H9 (cell line): ENCODE data around the gene CEP120. TPM values are rescaled to one million over a fixed set of nuclear protein-coding genes. Genes with fewer than 3 reads are reported as not detected.

Source experiments
- DNase-seq: peaks from one replicate; pipeline ENCODE4 v3.0.0-alpha.2; 2017
- H2AFZ ChIP-seq: one replicate; pipeline ENCODE4 v1.6.1; 2013; ENCODE audit warnings: mild to moderate bottlenecking, low read length, control low read depth, moderate library complexity
- H2AK5ac ChIP-seq: 2 replicates; pipeline ENCODE4 v1.6.1; 2013; ENCODE audit warnings: low read length, control low read depth, mixed read lengths; ENCODE audit not compliant: insufficient read length
- H2BK120ac ChIP-seq: one replicate; pipeline ENCODE4 v1.6.1; 2013; ENCODE audit warnings: low read depth, mild to moderate bottlenecking, low read length, control low read depth, inconsistent platforms; ENCODE audit not compliant: poor library complexity, severe bottlenecking
- H2BK12ac ChIP-seq: 2 replicates; pipeline ENCODE4 v1.6.1; 2013; ENCODE audit warnings: low read length, control low read depth, mixed read lengths, low read depth; ENCODE audit not compliant: insufficient read length
- H2BK15ac ChIP-seq: 2 replicates; pipeline ENCODE4 v1.6.1; 2013; ENCODE audit warnings: low read depth, low read length, control low read depth
- H2BK20ac ChIP-seq: one replicate; pipeline ENCODE4 v1.6.1; 2013; ENCODE audit warnings: low read depth, mild to moderate bottlenecking, low read length, control low read depth, inconsistent platforms; ENCODE audit not compliant: poor library complexity, severe bottlenecking
- H2BK5ac ChIP-seq: 2 replicates; pipeline ENCODE4 v1.6.1; 2013; ENCODE audit warnings: low read length, control low read depth, mixed read lengths; ENCODE audit not compliant: insufficient read length
- H3K14ac ChIP-seq: 2 replicates; pipeline ENCODE4 v1.6.1; 2013; ENCODE audit warnings: low read length, control low read depth; ENCODE audit not compliant: insufficient read depth
- H3K18ac ChIP-seq: 2 replicates; pipeline ENCODE4 v1.6.1; 2013; ENCODE audit warnings: low read depth, mild to moderate bottlenecking, mixed read lengths, low read length, control low read depth; ENCODE audit not compliant: insufficient read length
- H3K23ac ChIP-seq: 2 replicates; pipeline ENCODE4 v1.6.1; 2013; ENCODE audit warnings: low read length, control low read depth, mixed read lengths, low read depth; ENCODE audit not compliant: insufficient read length
- H3K23me2 ChIP-seq: 2 replicates; pipeline ENCODE4 v1.6.1; 2013; ENCODE audit warnings: low read depth, mild to moderate bottlenecking, mixed read lengths, low read length, control low read depth; ENCODE audit not compliant: insufficient read length, poor library complexity, severe bottlenecking
- H3K27ac ChIP-seq: 2 replicates; pipeline ENCODE4 v1.5.1; 2013; ENCODE audit warnings: low read length, control low read depth, mixed read lengths, low read depth; ENCODE audit not compliant: insufficient read length
- H3K27me3 ChIP-seq: 2 replicates; pipeline ENCODE4 v1.6.1; 2013; ENCODE audit warnings: low read length, control low read depth, inconsistent platforms; ENCODE audit not compliant: insufficient read depth
- H3K4ac ChIP-seq: 2 replicates; pipeline ENCODE4 v1.6.1; 2013; ENCODE audit warnings: low read depth, mild to moderate bottlenecking, control low read depth, inconsistent platforms, low read length, moderate library complexity
- H3K4me1 ChIP-seq: 2 replicates; pipeline ENCODE4 v1.6.1; 2013; ENCODE audit warnings: low read length, control low read depth, inconsistent platforms; ENCODE audit not compliant: insufficient read depth
- H3K4me2 ChIP-seq: 2 replicates; pipeline ENCODE4 v1.6.1; 2013; ENCODE audit warnings: low read length, control low read depth, mixed read lengths; ENCODE audit not compliant: insufficient read length, insufficient read depth
- H3K56ac ChIP-seq: 2 replicates; pipeline ENCODE4 v1.6.1; 2013; ENCODE audit warnings: low read depth, mild to moderate bottlenecking, mixed read lengths, low read length, control low read depth; ENCODE audit not compliant: insufficient read length
- H3K79me1 ChIP-seq: 2 replicates; pipeline ENCODE4 v1.6.1; 2013; ENCODE audit warnings: low read depth, mild to moderate bottlenecking, moderate library complexity, low read length, control low read depth, inconsistent platforms; ENCODE audit not compliant: insufficient read depth, poor library complexity, severe bottlenecking
- H3K79me2 ChIP-seq: 2 replicates; pipeline ENCODE4 v1.6.1; 2013; ENCODE audit warnings: low read length, control low read depth, inconsistent platforms; ENCODE audit not compliant: insufficient read depth
- H3K9ac ChIP-seq: 2 replicates; pipeline ENCODE4 v1.6.1; 2013; ENCODE audit warnings: low read length, control low read depth, mixed read lengths; ENCODE audit not compliant: insufficient read length; ENCODE audit errors: extremely low read depth
- H3K9me3 ChIP-seq: one replicate; pipeline ENCODE4 v1.6.1; 2013; ENCODE audit warnings: low read depth, low read length, inconsistent platforms; ENCODE audit not compliant: control insufficient read depth
- H3T11ph ChIP-seq: one replicate; pipeline ENCODE4 v1.6.1; 2013; ENCODE audit warnings: mild to moderate bottlenecking, low read length, control low read depth, inconsistent platforms
- H4K20me1 ChIP-seq: one replicate; pipeline ENCODE4 v1.6.1; 2013; ENCODE audit not compliant: control insufficient read depth, insufficient read length, insufficient read depth
- H4K5ac ChIP-seq: 2 replicates; pipeline ENCODE4 v1.6.1; 2013; ENCODE audit warnings: low read depth, mild to moderate bottlenecking, mixed read lengths, low read length, control low read depth; ENCODE audit not compliant: insufficient read length
- H4K8ac ChIP-seq: replicated peaks from 2 replicates; pipeline ENCODE4 v1.6.1; 2013; ENCODE audit warnings: low read length, control low read depth, mixed read lengths, low read depth; ENCODE audit not compliant: insufficient read length
- H4K91ac ChIP-seq: 2 replicates; pipeline ENCODE4 v1.6.1; 2013; ENCODE audit warnings: low read depth, mild to moderate bottlenecking, moderate library complexity, mixed read lengths, low read length, control low read depth; ENCODE audit not compliant: insufficient read length
- H3K27ac Mint-ChIP-seq, 3 experiments: 2 replicates in 2 of 3; 3 replicates in 1 of 3; pipeline ENCODE4 v1.8.0; 2020 to 2021; ENCODE audit warnings: mixed read lengths in 3 of 3, mild to moderate bottlenecking in 1 of 3, moderate library complexity in 1 of 3
- H3K27me3 Mint-ChIP-seq: 2 replicates; pipeline ENCODE4 v1.8.0; 2021; ENCODE audit warnings: low read depth, mild to moderate bottlenecking, moderate library complexity, mixed read lengths
- H3K36me3 Mint-ChIP-seq, 3 experiments: 2 replicates in 2 of 3; 3 replicates in 1 of 3; pipeline ENCODE4 v1.8.0; 2020 to 2021; ENCODE audit warnings: low read depth in 3 of 3, mixed read lengths in 3 of 3; ENCODE audit not compliant: insufficient read depth in 1 of 3
- H3K4me1 Mint-ChIP-seq, 2 experiments: 2 replicates each; pipeline ENCODE4 v1.8.0; 2020; ENCODE audit warnings: mixed read lengths in 2 of 2
- H3K4me3 Mint-ChIP-seq, 2 experiments: 2 replicates in 1 of 2; 3 replicates in 1 of 2; pipeline ENCODE4 v1.8.0; 2020 to 2021; ENCODE audit warnings: mild to moderate bottlenecking in 2 of 2, mixed read lengths in 2 of 2, moderate library complexity in 1 of 2
- H3K9me3 Mint-ChIP-seq, 2 experiments: 2 replicates in 1 of 2; 3 replicates in 1 of 2; pipeline ENCODE4 v1.8.0; 2020; ENCODE audit warnings: mild to moderate bottlenecking in 2 of 2, mixed read lengths in 2 of 2, moderate library complexity in 1 of 2
- WGBS: extraction: QIAGEN DNeasy Blood & Tissue Kit; methylation state at CpG from one replicate; pipeline ENCODE4 v1.1.7; 2013; ENCODE audit warnings: missing lambda C conversion rate, low lambda C conversion rate, mixed read lengths; ENCODE audit not compliant: insufficient read length; ENCODE audit errors: extremely low coverage; 5-methylcytosine and 5-hydroxymethylcytosine counted together
- total RNA-seq: library from RNA; stranded (reverse); gene quantifications from 2 replicates; pipeline ENCODE4 v1.2.1, GENCODE V29; 2021
- TF ChIP-seq, protein P1 (sequence below): fragments of 200-600 bp; sonication (generic); conservative IDR thresholded peaks from 3 replicates; pipeline ENCODE4 v1.8.0; 2021; ENCODE audit warnings: antibody characterized with exemption, mild to moderate bottlenecking

Gene CEP120
- total RNA-seq, 1 experiment from 2014 or later = 22.5 TPM

DNA sequence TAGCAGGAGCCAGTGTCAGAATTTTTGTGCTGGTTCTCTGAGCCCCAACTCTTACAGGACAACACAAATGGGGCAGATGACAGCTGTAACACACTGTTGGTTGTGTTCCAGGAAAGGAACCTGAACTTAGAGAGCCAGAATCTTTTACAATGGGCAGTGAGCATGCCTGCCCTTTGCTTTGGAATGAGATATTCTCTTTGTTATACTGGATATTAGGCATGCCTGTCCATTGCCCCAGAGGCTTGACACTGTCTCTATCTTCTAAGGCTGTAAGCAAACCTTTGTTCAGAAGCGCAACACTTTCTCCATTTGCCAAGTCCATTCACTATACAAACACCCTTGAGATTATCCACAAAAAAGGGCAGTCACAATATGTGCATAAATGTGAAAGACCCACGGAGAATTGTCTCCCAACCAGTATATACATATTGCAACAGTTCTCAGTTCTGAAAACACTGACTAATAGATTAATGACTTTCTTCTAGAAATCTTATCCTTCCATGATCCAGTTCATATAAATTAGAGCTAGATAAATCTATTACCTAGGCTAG lies 26.3 kb upstream of the CEP120 start:
- Histone ChIP-seq H3K18ac (no peak overlapping the region), H3K14ac (no peak overlapping the region), H2AK5ac (no peak overlapping the region), H4K91ac (no peak overlapping the region), H3K4me2 (no peak overlapping the region), H2BK5ac (no peak overlapping the region), H3K4me1 (no peaks in the 10 kb centered on the region), H2BK20ac (no peak overlapping the region), H3K27ac (no peak overlapping the region), H3K27me3 (no peaks in the 10 kb centered on the region), H2AFZ (no peak overlapping the region), H3K9me3 (no peaks in the 10 kb centered on the region), H3K79me2 (0 out of 2 replicates have a peak, but pooled peaks cover 1% of the 10 kb centered on the region), H3K23me2 (no peaks in the 10 kb centered on the region), H3K79me1 (no peaks in the 10 kb centered on the region), H2BK120ac (no peak overlapping the region), H3K23ac (no peak overlapping the region), H4K20me1 (no peaks in the 10 kb centered on the region), H3T11ph (no peak overlapping the region), H3K56ac (no peak overlapping the region), H4K5ac (no peak overlapping the region), H2BK15ac (no peak overlapping the region), H3K4ac (no peak overlapping the region), H3K9ac (no peak overlapping the region), H2BK12ac (no peak overlapping the region), H4K8ac (no peak overlapping the region)
- Mint-ChIP-seq H3K4me3 (no peak overlapping the region), H3K27me3 (no peaks in the 10 kb centered on the region), H3K36me3 (no peaks in the 10 kb centered on the region), H3K4me1 (peaks cover 8 to 16% of the 10 kb centered on the region in 2 experiments), H3K9me3 (no peaks in the 10 kb centered on the region), H3K27ac (no peak overlapping the region)
- no CpG with 5 or more reads among the region's 2 CpGs for WGBS
- TF ChIP-seq, protein P1, sequence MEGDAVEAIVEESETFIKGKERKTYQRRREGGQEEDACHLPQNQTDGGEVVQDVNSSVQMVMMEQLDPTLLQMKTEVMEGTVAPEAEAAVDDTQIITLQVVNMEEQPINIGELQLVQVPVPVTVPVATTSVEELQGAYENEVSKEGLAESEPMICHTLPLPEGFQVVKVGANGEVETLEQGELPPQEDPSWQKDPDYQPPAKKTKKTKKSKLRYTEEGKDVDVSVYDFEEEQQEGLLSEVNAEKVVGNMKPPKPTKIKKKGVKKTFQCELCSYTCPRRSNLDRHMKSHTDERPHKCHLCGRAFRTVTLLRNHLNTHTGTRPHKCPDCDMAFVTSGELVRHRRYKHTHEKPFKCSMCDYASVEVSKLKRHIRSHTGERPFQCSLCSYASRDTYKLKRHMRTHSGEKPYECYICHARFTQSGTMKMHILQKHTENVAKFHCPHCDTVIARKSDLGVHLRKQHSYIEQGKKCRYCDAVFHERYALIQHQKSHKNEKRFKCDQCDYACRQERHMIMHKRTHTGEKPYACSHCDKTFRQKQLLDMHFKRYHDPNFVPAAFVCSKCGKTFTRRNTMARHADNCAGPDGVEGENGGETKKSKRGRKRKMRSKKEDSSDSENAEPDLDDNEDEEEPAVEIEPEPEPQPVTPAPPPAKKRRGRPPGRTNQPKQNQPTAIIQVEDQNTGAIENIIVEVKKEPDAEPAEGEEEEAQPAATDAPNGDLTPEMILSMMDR = no peak
- no peak for DNase-seq
